H9 (cell line): ENCODE data around the gene CLEC4G. TPM values are rescaled to one million over a fixed set of nuclear protein-coding genes. Genes with fewer than 3 reads are reported as not detected.

Source experiments
- DNase-seq: peaks from one replicate; pipeline ENCODE4 v3.0.0-alpha.2; 2017
- H2AFZ ChIP-seq: one replicate; pipeline ENCODE4 v1.6.1; 2013; ENCODE audit warnings: mild to moderate bottlenecking, low read length, control low read depth, moderate library complexity
- H2AK5ac ChIP-seq: 2 replicates; pipeline ENCODE4 v1.6.1; 2013; ENCODE audit warnings: low read length, control low read depth, mixed read lengths; ENCODE audit not compliant: insufficient read length
- H2BK120ac ChIP-seq: one replicate; pipeline ENCODE4 v1.6.1; 2013; ENCODE audit warnings: low read depth, mild to moderate bottlenecking, low read length, control low read depth, inconsistent platforms; ENCODE audit not compliant: poor library complexity, severe bottlenecking
- H2BK12ac ChIP-seq: 2 replicates; pipeline ENCODE4 v1.6.1; 2013; ENCODE audit warnings: low read length, control low read depth, mixed read lengths, low read depth; ENCODE audit not compliant: insufficient read length
- H2BK15ac ChIP-seq: 2 replicates; pipeline ENCODE4 v1.6.1; 2013; ENCODE audit warnings: low read depth, low read length, control low read depth
- H2BK20ac ChIP-seq: one replicate; pipeline ENCODE4 v1.6.1; 2013; ENCODE audit warnings: low read depth, mild to moderate bottlenecking, low read length, control low read depth, inconsistent platforms; ENCODE audit not compliant: poor library complexity, severe bottlenecking
- H2BK5ac ChIP-seq: 2 replicates; pipeline ENCODE4 v1.6.1; 2013; ENCODE audit warnings: low read length, control low read depth, mixed read lengths; ENCODE audit not compliant: insufficient read length
- H3K14ac ChIP-seq: 2 replicates; pipeline ENCODE4 v1.6.1; 2013; ENCODE audit warnings: low read length, control low read depth; ENCODE audit not compliant: insufficient read depth
- H3K18ac ChIP-seq: 2 replicates; pipeline ENCODE4 v1.6.1; 2013; ENCODE audit warnings: low read depth, mild to moderate bottlenecking, mixed read lengths, low read length, control low read depth; ENCODE audit not compliant: insufficient read length
- H3K23ac ChIP-seq: 2 replicates; pipeline ENCODE4 v1.6.1; 2013; ENCODE audit warnings: low read length, control low read depth, mixed read lengths, low read depth; ENCODE audit not compliant: insufficient read length
- H3K23me2 ChIP-seq: 2 replicates; pipeline ENCODE4 v1.6.1; 2013; ENCODE audit warnings: low read depth, mild to moderate bottlenecking, mixed read lengths, low read length, control low read depth; ENCODE audit not compliant: insufficient read length, poor library complexity, severe bottlenecking
- H3K27ac ChIP-seq: 2 replicates; pipeline ENCODE4 v1.5.1; 2013; ENCODE audit warnings: low read length, control low read depth, mixed read lengths, low read depth; ENCODE audit not compliant: insufficient read length
- H3K27me3 ChIP-seq: 2 replicates; pipeline ENCODE4 v1.6.1; 2013; ENCODE audit warnings: low read length, control low read depth, inconsistent platforms; ENCODE audit not compliant: insufficient read depth
- H3K4ac ChIP-seq: 2 replicates; pipeline ENCODE4 v1.6.1; 2013; ENCODE audit warnings: low read depth, mild to moderate bottlenecking, control low read depth, inconsistent platforms, low read length, moderate library complexity
- H3K4me1 ChIP-seq: 2 replicates; pipeline ENCODE4 v1.6.1; 2013; ENCODE audit warnings: low read length, control low read depth, inconsistent platforms; ENCODE audit not compliant: insufficient read depth
- H3K4me2 ChIP-seq: 2 replicates; pipeline ENCODE4 v1.6.1; 2013; ENCODE audit warnings: low read length, control low read depth, mixed read lengths; ENCODE audit not compliant: insufficient read length, insufficient read depth
- H3K56ac ChIP-seq: 2 replicates; pipeline ENCODE4 v1.6.1; 2013; ENCODE audit warnings: low read depth, mild to moderate bottlenecking, mixed read lengths, low read length, control low read depth; ENCODE audit not compliant: insufficient read length
- H3K79me1 ChIP-seq: 2 replicates; pipeline ENCODE4 v1.6.1; 2013; ENCODE audit warnings: low read depth, mild to moderate bottlenecking, moderate library complexity, low read length, control low read depth, inconsistent platforms; ENCODE audit not compliant: insufficient read depth, poor library complexity, severe bottlenecking
- H3K79me2 ChIP-seq: 2 replicates; pipeline ENCODE4 v1.6.1; 2013; ENCODE audit warnings: low read length, control low read depth, inconsistent platforms; ENCODE audit not compliant: insufficient read depth
- H3K9ac ChIP-seq: 2 replicates; pipeline ENCODE4 v1.6.1; 2013; ENCODE audit warnings: low read length, control low read depth, mixed read lengths; ENCODE audit not compliant: insufficient read length; ENCODE audit errors: extremely low read depth
- H3K9me3 ChIP-seq: one replicate; pipeline ENCODE4 v1.6.1; 2013; ENCODE audit warnings: low read depth, low read length, inconsistent platforms; ENCODE audit not compliant: control insufficient read depth
- H3T11ph ChIP-seq: one replicate; pipeline ENCODE4 v1.6.1; 2013; ENCODE audit warnings: mild to moderate bottlenecking, low read length, control low read depth, inconsistent platforms
- H4K20me1 ChIP-seq: one replicate; pipeline ENCODE4 v1.6.1; 2013; ENCODE audit not compliant: control insufficient read depth, insufficient read length, insufficient read depth
- H4K5ac ChIP-seq: 2 replicates; pipeline ENCODE4 v1.6.1; 2013; ENCODE audit warnings: low read depth, mild to moderate bottlenecking, mixed read lengths, low read length, control low read depth; ENCODE audit not compliant: insufficient read length
- H4K8ac ChIP-seq: replicated peaks from 2 replicates; pipeline ENCODE4 v1.6.1; 2013; ENCODE audit warnings: low read length, control low read depth, mixed read lengths, low read depth; ENCODE audit not compliant: insufficient read length
- H4K91ac ChIP-seq: 2 replicates; pipeline ENCODE4 v1.6.1; 2013; ENCODE audit warnings: low read depth, mild to moderate bottlenecking, moderate library complexity, mixed read lengths, low read length, control low read depth; ENCODE audit not compliant: insufficient read length
- H3K27ac Mint-ChIP-seq, 3 experiments: 2 replicates in 2 of 3; 3 replicates in 1 of 3; pipeline ENCODE4 v1.8.0; 2020 to 2021; ENCODE audit warnings: mixed read lengths in 3 of 3, mild to moderate bottlenecking in 1 of 3, moderate library complexity in 1 of 3
- H3K27me3 Mint-ChIP-seq: 2 replicates; pipeline ENCODE4 v1.8.0; 2021; ENCODE audit warnings: low read depth, mild to moderate bottlenecking, moderate library complexity, mixed read lengths
- H3K36me3 Mint-ChIP-seq, 3 experiments: 2 replicates in 2 of 3; 3 replicates in 1 of 3; pipeline ENCODE4 v1.8.0; 2020 to 2021; ENCODE audit warnings: low read depth in 3 of 3, mixed read lengths in 3 of 3; ENCODE audit not compliant: insufficient read depth in 1 of 3
- H3K4me1 Mint-ChIP-seq, 2 experiments: 2 replicates each; pipeline ENCODE4 v1.8.0; 2020; ENCODE audit warnings: mixed read lengths in 2 of 2
- H3K4me3 Mint-ChIP-seq, 2 experiments: 2 replicates in 1 of 2; 3 replicates in 1 of 2; pipeline ENCODE4 v1.8.0; 2020 to 2021; ENCODE audit warnings: mild to moderate bottlenecking in 2 of 2, mixed read lengths in 2 of 2, moderate library complexity in 1 of 2
- H3K9me3 Mint-ChIP-seq, 2 experiments: 2 replicates in 1 of 2; 3 replicates in 1 of 2; pipeline ENCODE4 v1.8.0; 2020; ENCODE audit warnings: mild to moderate bottlenecking in 2 of 2, mixed read lengths in 2 of 2, moderate library complexity in 1 of 2
- WGBS: extraction: QIAGEN DNeasy Blood & Tissue Kit; methylation state at CpG from one replicate; pipeline ENCODE4 v1.1.7; 2013; ENCODE audit warnings: missing lambda C conversion rate, low lambda C conversion rate, mixed read lengths; ENCODE audit not compliant: insufficient read length; ENCODE audit errors: extremely low coverage; 5-methylcytosine and 5-hydroxymethylcytosine counted together
- total RNA-seq: library from RNA; stranded (reverse); gene quantifications from 2 replicates; pipeline ENCODE4 v1.2.1, GENCODE V29; 2021
- TF ChIP-seq, protein P1 (sequence below): fragments of 200-600 bp; sonication (generic); conservative IDR thresholded peaks from 3 replicates; pipeline ENCODE4 v1.8.0; 2021; ENCODE audit warnings: antibody characterized with exemption, mild to moderate bottlenecking

The CLEC4G gene
- total RNA-seq, 1 experiment from 2014 or later = not detected

DNA sequence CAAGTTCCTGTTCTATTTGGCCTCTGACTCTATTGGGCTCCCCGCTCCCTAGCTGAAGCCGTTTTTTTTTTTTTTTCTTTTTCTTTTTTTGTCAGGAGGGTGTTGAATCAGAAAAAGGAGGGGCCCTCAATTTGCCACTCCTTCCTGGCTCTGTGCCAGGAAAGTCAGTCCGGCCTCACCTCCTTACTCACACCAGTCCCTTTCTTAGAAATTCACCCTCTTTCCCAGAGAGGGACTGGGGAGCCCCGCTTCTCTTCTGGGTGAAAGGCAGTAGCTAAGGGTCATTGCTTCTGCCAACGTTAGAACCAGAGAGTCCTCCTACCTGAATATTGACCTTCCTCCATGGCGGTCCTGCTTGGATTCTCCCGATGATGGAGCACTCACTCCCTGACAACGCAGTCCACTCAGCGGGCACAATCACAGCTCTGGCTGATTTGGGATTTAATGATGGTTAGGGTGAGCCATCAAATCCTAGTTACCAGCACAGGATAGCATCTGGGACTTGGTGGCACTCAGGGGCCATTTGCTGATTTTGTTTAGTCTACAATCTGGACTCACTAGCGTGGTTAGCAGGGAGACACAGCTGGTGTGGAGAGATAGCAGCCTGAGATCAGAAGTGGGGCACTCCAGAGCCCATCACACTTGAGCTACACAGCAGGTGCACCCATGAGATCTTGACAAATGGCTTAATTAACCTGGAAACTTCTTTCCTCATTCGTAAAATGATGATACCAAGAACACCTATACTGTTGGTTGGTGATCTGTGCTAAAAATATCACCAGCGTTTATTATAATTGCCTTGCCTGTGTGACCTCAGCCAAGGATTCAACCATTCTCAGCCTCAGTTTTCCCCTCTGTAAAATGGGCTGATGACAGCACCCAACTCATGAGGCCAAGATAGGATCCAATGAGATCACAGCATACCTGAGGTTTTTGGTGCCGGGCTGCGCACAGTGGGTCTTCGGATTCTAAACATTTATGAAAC lies 32.2 kb downstream of the CLEC4G start:
- peaks cover 8 to 28% of the 10 kb centered on the region in 2 experiments for H3K4me1 Mint-ChIP-seq
- H3K27me3 Mint-ChIP-seq = peaks cover 63% of the 10 kb centered on the region
- Histone ChIP-seq H2BK12ac (no peak overlapping the region), H3K9me3 (no peaks in the 10 kb centered on the region), H3K27ac (no peak overlapping the region), H2BK5ac (no peak overlapping the region), H3K4me2 (no peak overlapping the region), H4K91ac (no peak overlapping the region), H3K9ac (no peak overlapping the region), H4K8ac (no peak overlapping the region), H3K4ac (no peak overlapping the region), H3K56ac (no peak overlapping the region), H3K23ac (no peak overlapping the region), H2BK20ac (no peak overlapping the region), H3K79me2 (no peaks in the 10 kb centered on the region), H3K27me3 (no peaks in the 10 kb centered on the region), H4K20me1 (no peaks in the 10 kb centered on the region), H3K4me1 (no peaks in the 10 kb centered on the region; the same call in 1 of the 2 replicates), H2AK5ac (no peak overlapping the region), H3T11ph (no peak overlapping the region), H3K23me2 (no peaks in the 10 kb centered on the region), H2BK120ac (no peak overlapping the region), H4K5ac (no peak overlapping the region), H2BK15ac (no peak overlapping the region), H3K14ac (no peak overlapping the region), H3K18ac (no peak overlapping the region), H3K79me1 (no peaks in the 10 kb centered on the region), H2AFZ (no peak overlapping the region)
- no peak overlapping the region for H3K27ac Mint-ChIP-seq
- no CpG with 5 or more reads among the region's 15 CpGs for WGBS
- TF ChIP-seq, protein P1, sequence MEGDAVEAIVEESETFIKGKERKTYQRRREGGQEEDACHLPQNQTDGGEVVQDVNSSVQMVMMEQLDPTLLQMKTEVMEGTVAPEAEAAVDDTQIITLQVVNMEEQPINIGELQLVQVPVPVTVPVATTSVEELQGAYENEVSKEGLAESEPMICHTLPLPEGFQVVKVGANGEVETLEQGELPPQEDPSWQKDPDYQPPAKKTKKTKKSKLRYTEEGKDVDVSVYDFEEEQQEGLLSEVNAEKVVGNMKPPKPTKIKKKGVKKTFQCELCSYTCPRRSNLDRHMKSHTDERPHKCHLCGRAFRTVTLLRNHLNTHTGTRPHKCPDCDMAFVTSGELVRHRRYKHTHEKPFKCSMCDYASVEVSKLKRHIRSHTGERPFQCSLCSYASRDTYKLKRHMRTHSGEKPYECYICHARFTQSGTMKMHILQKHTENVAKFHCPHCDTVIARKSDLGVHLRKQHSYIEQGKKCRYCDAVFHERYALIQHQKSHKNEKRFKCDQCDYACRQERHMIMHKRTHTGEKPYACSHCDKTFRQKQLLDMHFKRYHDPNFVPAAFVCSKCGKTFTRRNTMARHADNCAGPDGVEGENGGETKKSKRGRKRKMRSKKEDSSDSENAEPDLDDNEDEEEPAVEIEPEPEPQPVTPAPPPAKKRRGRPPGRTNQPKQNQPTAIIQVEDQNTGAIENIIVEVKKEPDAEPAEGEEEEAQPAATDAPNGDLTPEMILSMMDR = no peak
- H3K9me3 Mint-ChIP-seq = no peaks in the 10 kb centered on the region
- no peak for DNase-seq
- H3K36me3 Mint-ChIP-seq = no peaks in the 10 kb centered on the region; a peak in 1 of 7 replicates
- no peak overlapping the region for H3K4me3 Mint-ChIP-seq
